GM08714 (cell line): Measurements from ENCODE around the gene NR2F1-AS1.

Experiments used
- H3K4me3 ChIP-seq: fragments of 200-500 bp; sonication (Bioruptor generic); 2 replicates; pipeline ENCODE4 v1.5.1; 2014; ENCODE audit warnings: mild to moderate bottlenecking, low read length, inconsistent platforms
- ZNF274 ChIP-seq: IDR thresholded peaks from 2 replicates; pipeline ENCODE4 v1.6.1; 2012; ENCODE audit warnings: mild to moderate bottlenecking, low read depth, low read length

NR2F1-AS1 gene

DNA sequence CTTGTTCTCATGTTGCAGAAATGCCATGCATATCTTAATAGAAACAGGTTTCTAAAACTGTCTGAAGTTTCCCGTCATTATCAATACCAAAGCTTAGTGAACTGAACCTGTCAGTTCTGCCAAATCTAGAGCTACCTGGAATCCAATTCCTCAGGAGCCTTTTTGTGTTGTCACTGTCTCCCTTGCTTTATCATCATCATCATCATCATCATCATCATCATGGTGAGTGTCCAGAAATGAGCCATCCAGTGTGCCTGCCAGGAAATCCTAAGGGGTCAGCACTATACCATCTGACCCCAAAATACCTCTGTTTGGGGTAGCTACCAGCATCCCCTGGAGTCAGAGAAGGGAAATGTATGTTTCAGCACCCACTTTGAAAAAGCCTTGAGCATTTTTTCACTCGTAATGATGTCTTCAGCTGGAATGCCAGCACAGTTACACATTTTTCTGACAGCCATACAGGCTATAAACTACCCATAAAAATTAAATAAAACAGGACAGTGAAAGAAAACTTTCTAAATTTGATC lies 150.3 kb downstream of the NR2F1-AS1 start:
- no peak for TF ChIP-seq ZNF274
- no peak overlapping the region for H3K4me3 ChIP-seq

GRCh38 chr5:93430118-93430517 lies 150.9 kb downstream of the NR2F1-AS1 start:
- no peak overlapping the region for H3K4me3 ChIP-seq
- no peak for TF ChIP-seq ZNF274

DNA sequence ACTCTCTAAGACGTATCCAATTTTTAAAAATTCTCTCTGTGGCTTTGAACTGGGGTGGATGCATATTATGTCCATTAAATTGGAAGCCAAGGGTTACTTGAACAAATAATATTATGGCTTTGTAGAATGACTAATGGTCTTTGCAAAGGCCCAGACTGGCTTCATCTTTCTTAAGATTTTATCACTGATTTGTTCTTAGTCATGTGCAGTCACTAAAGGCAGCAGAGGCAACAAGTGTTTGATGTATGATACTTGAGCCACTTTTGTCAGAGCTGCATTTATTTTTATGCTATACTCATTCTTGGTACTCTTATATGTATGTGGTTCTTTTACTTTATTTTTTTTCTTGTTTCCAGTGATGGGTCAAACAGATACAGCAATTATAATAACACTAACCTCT lies 152.2 kb downstream of the NR2F1-AS1 start:
- TF ChIP-seq ZNF274 = no peak
- no peak overlapping the region for H3K4me3 ChIP-seq

DNA sequence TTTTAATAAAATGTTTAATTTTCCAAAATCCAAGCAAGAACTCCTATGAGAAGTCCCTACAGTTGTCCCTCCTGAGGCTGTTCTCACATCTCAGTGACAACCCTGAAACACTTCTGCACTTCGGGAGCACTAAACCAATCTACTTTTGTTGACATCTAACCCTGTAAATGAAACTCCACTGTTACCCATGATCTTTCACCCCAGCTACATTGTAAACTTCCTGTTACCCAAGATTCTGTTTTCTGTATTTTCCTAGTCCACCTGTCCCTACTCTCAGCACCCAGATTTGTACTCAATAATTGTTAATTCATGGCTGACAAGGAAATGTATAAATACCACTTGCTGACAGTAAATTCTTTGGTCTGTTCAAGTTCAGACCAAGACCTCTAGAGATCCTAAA lies 153.7 kb downstream of the NR2F1-AS1 start:
- TF ChIP-seq ZNF274 = no peak
- no peak overlapping the region for H3K4me3 ChIP-seq

DNA sequence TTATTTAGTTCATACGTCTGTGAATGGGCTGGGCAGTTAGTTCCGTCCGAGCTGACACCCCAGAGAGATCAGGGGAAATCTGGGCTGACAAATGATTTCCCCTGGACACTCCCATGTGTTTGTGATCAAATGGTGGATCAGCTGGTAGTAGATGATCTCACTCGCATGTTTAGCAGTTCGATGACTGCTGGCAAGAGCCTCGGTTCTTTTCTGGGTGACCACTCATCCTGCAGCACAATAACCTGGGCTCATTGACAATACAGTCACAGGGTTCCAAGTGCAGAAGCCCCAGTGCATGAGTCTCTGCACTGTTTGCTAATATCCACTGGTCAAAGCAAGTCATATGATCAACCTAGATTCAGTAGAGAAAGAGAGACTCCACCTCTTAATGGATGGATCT lies 155.9 kb downstream of the NR2F1-AS1 start:
- H3K4me3 ChIP-seq = no peak overlapping the region
- TF ChIP-seq ZNF274 = no peak

GRCh38 chr5:93423300-93423699 lies 157.7 kb downstream of the NR2F1-AS1 start:
- no peak overlapping the region for H3K4me3 ChIP-seq
- TF ChIP-seq ZNF274 = no peak

- no peak overlapping the region for H3K4me3 ChIP-seq
- no peak for TF ChIP-seq ZNF274
Observed at GRCh38 chr5:93422652-93423280, 158.3 kb downstream of the NR2F1-AS1 start.

DNA sequence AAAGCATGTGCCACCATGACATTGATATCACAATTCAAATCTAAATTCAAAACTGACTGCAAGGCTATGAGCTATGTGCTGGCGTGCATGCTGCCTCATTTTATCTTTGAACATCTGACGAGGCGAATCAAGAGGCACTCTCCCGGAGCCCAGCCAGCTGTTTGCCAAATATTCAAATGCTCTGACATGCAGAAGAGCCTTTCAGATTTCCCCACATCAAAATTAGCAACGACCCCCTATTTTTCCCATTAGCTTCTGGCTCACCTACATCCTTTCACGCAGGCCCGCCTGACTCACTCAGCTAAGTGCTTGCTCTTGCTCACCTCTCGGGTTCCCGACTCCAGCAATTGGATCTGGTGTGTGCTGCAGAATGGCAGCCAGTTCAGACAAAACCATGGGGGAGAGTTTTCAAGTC lies 159.0 kb downstream of the NR2F1-AS1 start:
- H3K4me3 ChIP-seq = no peak overlapping the region
- no peak for TF ChIP-seq ZNF274

- H3K4me3 ChIP-seq = no peak overlapping the region
- no peak for TF ChIP-seq ZNF274
Observed at GRCh38 chr5:93421468-93421867, 159.6 kb downstream of the NR2F1-AS1 start.

- H3K4me3 ChIP-seq = no peak overlapping the region
- no peak for TF ChIP-seq ZNF274
Observed at GRCh38 chr5:93417490-93417889, 163.5 kb downstream of the NR2F1-AS1 start.

DNA sequence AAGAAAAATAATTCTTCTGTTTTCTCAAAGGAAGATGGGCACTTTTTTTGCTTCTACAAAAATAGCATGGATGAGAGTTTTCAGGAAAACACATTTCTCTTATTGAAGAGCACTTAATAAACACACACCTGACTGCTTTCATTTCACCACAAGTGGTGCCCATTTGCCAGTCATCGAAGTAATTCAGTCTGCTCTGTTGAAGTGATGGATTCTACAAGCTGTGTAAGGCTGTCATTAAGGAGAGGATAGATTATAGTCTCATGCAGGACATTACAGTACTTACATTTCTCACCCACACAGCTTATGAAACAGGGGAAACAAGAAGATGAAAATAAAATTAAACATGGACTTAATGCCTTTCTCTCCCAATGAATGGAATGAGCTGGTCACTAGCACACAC lies 165.2 kb downstream of the NR2F1-AS1 start:
- no peak overlapping the region for H3K4me3 ChIP-seq
- no peak for TF ChIP-seq ZNF274

- no peak overlapping the region for H3K4me3 ChIP-seq
- no peak for TF ChIP-seq ZNF274
Observed at GRCh38 chr5:93411716-93412115, 169.3 kb downstream of the NR2F1-AS1 start.

DNA sequence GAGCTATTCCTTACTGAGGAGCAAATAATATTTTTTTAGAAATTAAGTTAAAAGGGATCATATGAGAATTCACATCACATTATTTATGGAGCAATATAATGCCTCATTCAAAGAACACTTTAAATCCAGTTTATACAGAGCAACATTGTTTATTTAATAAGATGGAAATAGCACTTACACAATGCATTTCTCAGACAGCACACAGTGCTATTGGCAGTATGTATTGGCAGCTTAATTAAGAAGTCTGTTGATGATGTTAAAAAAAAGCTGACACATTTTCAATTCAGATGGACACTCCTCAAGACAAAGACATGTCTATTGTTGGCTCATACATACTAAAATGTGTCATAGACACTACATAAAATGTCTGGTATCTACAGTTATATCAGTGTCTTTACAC lies 171.3 kb downstream of the NR2F1-AS1 start:
- H3K4me3 ChIP-seq = no peak overlapping the region

DNA sequence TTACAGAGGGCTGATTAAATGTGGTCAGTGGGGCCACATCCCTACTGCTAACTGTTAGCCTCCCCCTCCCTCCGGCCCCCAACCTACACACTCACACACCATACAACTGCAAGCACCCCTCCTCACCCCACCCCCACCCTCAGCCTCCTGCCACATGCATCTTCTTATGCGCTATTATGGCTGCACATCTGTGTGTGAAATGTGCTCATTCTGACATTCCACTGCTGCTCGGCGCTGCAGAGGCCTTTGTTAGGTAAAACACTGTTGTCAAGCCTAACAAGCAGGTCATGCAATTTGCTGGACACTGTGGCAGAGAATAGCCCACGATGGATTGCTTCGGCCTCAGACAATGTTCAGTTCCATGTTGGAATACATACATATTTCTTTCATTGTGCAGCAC lies 173.6 kb downstream of the NR2F1-AS1 start:
- H3K4me3 ChIP-seq = no peak overlapping the region
- TF ChIP-seq ZNF274 = no peak

More for the DNA sequence above, 171.3 kb downstream of the NR2F1-AS1 start:
- TF ChIP-seq ZNF274 = no peak

- H3K4me3 ChIP-seq = no peak overlapping the region
- no peak for TF ChIP-seq ZNF274
Observed at GRCh38 chr5:93406971-93407401, 174.0 kb downstream of the NR2F1-AS1 start.

DNA sequence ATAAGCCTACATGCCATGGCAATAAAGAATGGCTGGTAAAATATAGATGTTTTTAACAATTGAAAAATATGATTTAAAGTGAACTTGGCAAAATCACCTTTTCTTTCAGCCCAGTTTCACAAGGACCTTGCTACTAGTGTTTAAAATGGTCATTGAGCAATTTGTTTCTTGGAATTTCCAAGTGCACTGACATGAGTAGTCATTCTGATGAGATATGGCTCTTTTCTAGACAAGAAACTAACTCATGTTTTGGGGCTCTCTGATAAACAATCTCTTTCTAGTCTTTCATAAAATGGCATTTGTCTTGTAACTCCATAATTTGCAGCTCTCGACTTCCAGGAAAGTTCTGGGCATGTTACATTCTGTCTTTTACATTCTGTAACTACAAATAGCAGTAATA lies 176.8 kb downstream of the NR2F1-AS1 start:
- TF ChIP-seq ZNF274 = no peak
- H3K4me3 ChIP-seq = no peak overlapping the region
